Fibroblast of the conjunctiva (primary cell): Measurements from ENCODE around the gene TMEM242.

Experiments
- DNase-seq: peaks from one replicate; pipeline ENCODE4 v3.0.0-alpha.2; 2010; ENCODE audit warnings: low read depth

TMEM242 gene

GRCh38 chr6:157270916-157271315 lies 52.4 kb downstream of the TMEM242 start:
- no peak for DNase-seq

DNA sequence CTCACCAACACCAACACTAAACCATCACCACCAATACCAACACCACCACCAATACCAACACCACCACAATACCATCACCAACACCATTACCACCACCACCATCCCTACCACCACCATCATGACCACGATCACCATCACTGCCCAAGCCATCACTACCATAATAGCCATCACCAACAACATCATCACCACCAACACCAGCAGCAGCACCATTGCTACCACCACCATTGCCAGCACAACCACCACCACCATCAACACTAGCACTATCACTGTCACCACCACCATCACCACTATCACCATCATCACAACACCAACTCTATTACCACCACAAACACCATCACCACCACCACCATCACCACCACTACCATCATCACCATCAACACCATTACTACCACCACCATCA lies 53.0 kb downstream of the TMEM242 start:
- no peak for DNase-seq

DNA sequence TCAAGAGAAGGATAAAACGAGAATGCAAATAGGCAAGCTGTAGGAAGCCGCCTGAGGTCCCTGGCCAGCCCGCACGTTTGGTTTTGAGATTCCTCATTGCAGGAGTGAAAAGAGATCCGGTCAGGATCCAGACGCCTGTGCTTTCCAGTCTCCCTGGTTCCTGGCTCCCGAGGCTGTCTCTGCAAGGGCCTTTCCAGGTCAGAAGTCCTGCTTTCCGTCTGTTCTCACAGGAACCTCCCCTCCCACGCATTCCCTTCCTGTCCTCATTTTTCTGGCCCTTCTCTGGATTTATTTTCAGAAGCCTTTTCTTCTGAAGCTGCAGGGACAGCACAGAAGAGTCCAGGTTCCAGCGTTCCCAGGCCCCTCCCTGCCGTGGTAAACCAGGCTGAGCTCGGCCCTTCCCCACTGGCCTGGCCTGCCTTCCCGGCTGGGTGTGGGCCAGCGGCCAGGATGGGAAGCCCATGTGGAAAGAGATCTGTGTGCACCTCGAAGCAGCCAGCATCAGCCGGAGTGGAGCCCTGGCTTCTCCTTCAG lies 54.0 kb downstream of the TMEM242 start:
- no peak for DNase-seq

DNA sequence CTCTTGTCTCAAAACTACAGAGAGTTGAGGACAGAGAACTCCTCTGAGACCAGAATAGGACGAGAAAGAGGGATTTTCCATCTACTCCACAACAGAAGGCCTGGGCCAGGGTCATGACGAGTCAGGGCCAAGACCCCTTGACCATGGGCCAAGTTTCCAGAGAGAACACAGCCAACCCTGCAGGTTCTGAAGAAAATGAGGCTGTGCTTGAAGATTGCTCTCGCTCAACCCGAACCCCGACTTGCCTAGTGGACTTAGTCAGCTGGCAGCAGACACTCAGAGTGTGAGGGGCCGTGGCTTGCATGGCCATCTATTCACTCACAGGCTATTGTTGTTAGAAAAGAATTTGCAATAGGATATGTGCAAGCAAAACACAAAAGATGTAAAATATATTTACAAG lies 54.5 kb downstream of the TMEM242 start:
- DNase-seq: no peak

GRCh38 chr6:157268396-157268795 lies 54.9 kb downstream of the TMEM242 start:
- DNase-seq: no peak

- no peak for DNase-seq
Measured at GRCh38 chr6:157267654-157268053, 55.7 kb downstream of the TMEM242 start.

- no peak for DNase-seq
Measured at GRCh38 chr6:157267109-157267611, 56.2 kb downstream of the TMEM242 start.

GRCh38 chr6:157266274-157267101 lies 56.8 kb downstream of the TMEM242 start:
- DNase-seq: no peak

- DNase-seq: no peak
Measured at GRCh38 chr6:157265635-157266034, 57.7 kb downstream of the TMEM242 start.

DNA sequence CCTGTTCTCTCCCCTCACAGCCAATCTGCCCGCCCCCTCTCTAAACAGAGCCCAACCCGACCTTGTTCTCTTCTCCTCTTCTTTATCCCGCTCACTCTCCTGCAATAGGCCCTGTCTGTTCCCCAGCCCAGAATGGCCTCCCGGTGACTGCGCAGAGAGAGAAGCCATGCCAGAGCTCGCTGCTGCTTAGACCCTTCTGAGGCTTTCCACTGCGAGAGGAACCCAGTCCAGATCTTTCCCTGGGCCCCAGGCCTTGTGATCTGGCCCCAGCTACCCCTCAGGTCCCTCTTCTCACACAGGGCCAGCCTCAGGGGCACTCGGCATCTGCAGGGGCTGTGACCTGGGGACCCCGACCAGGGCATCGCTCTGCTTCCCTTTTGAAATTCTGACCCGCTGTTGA lies 58.1 kb downstream of the TMEM242 start:
- DNase-seq: no peak

DNA sequence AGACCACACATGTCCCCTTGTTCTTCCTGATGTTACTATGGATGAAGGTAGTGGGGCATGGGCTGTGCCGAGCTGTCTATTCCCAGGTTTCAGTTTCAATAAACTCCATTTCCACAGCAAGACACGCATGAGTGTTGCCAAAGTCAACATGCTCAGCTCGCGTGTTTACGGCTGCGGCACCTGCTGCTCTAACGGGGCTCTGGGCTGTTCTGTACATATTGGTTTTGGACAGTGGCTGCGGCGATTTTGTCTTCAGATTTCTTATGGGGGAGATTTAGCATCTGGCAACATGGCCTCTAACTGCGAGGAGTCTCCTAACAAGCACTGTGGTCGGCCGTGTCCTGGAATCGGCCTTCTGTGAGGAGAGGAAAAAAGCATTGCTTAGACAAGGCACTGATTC lies 58.6 kb downstream of the TMEM242 start:
- DNase-seq: no peak

GRCh38 chr6:157263881-157264397 lies 59.4 kb downstream of the TMEM242 start:
- no peak for DNase-seq

- DNase-seq: no peak
Measured at GRCh38 chr6:157263146-157263545, 60.2 kb downstream of the TMEM242 start.

GRCh38 chr6:157261606-157262005 lies 61.7 kb downstream of the TMEM242 start:
- no peak for DNase-seq

- no peak for DNase-seq
Measured at GRCh38 chr6:157260735-157261410, 62.4 kb downstream of the TMEM242 start.

GRCh38 chr6:157259443-157259842 lies 63.9 kb downstream of the TMEM242 start:
- no peak for DNase-seq

DNA sequence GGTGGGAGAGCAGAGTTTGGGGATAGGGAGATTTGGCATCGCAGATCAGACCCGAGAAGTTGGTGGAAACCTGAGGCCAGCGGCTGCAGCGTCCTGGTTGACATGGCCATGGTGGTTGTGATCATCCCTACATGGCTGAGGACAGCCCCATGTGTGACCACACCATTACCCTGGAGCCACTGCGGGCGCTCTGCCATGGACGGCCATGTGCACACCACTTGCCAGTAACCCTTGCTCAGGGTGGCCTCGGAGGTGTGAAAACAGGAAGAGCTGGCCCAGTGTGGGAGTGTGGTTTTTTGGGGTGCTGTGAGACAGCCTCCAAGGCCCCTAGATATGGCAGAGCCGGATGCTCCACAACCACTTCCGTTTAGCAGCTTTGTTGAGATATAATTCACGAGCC lies 64.4 kb downstream of the TMEM242 start:
- no peak for DNase-seq

DNA sequence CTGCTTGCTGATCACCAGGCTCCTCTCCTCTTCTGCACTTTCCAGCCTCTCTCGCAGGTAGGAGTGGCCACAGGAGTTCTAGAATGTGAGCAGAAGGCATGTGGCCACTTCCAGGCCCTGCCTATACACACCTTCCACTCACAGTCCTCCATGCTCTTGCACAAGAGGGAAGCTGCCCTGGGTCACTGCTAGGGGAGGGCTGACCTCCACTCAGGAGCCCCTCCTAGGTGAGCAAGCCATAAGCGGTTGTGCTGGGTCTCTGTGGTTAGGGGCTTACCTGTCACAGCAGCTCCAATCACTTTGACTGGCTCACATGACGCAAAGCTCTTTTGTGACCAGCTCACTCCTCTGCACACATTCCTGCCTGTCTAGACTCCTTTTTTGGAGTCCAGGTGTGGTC lies 68.2 kb downstream of the TMEM242 start:
- DNase-seq: no peak

DNA sequence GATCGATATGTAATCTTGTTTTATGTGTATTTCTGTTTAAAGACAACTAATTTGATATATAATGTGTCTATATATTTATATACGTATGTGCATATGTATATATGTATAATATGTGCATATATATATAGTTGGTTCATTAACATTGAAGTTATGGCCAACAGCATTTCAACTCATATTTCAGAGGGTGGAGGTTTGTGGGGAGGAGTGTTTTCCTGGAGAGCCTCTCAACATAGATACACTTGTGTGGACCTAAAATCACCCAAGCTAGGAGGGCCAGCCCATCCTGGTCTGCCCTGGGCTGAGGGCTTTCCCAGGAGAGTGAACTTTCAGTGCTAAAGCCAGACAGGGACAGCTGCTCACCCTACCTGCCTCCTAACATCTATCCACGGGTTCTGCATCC lies 68.8 kb downstream of the TMEM242 start:
- no peak for DNase-seq

DNA sequence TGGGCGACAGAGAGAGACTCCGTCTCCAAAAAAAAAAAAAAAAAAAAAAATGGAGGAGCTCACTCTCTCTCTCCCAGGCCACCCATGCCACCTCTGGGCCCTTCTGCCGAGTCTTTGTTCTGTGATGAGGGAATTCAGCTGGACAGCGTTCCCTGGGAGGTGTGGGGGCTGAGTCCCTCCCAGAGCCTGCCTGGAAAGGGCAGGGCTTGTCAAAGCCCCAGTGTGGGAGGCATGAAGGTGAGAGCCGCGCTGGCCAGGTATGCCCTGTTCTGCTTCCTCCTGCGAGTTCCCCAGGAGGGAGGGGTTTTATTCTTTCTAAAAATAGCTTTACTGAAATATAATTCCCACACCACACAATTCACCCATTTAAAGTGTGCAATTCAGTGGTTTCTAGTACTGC lies 69.6 kb downstream of the TMEM242 start:
- DNase-seq: no peak

DNA sequence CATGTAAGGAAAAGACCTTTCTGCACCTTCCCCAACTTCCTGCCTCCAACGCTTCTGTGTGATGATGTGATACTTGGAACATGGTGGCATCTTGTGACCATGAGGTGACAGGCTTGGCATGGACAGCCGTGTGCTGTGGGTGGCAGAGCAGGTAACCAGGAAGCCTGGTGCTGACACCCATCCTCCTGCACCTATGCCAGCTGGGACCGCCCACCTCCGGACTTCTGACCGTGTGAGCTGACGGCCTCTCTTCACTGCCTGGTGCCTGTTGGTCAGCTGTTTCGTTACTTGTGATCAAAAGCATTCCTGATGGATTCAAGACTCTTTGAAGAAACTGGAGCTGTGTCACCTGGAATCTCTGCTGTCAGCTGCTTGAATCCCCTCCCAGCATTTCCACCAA lies 70.3 kb downstream of the TMEM242 start:
- DNase-seq: no peak

GRCh38 chr6:157251586-157252247 lies 71.6 kb downstream of the TMEM242 start:
- no peak for DNase-seq
